ENCODE data around the gene EFCAB7.
A peak's percentile ranks its signal among the peaks of the same experiment; 100 is the strongest.

The EFCAB7 gene

GRCh38 chr1:63522891-63523728 lies at the start of gene EFCAB7, which contains the start of gene ITGB3BP:
EFCAB7 (plus strand) TSS chr1:63523525; CDS start chr1:63525573, 2,048 bp downstream.
ITGB3BP (minus strand) TSS chr1:63523225; CDS start chr1:63523133, 92 bp downstream.
- TF ChIP-seq CTCF (IDR thresholded peaks at IDR 0.05; ENCODE audit: insufficient read depth, low read depth, low read length, missing control alignments): no peak

GRCh38 chr1:63475761-63476160 lies 47.6 kb upstream of the EFCAB7 start:
- no peak for DNase-seq (ENCODE audit: low read depth)
- TF ChIP-seq CTCF (IDR thresholded peaks at IDR 0.05; ENCODE audit: insufficient read depth, low read depth, low read length, missing control alignments): no peak
- no peak overlapping the region for H3K4me3 ChIP-seq (ENCODE audit: low read depth, low read length)

More at GRCh38 chr1:63522891-63523728, at the start of gene EFCAB7, which contains the start of gene ITGB3BP:
- H3K4me3 ChIP-seq (ENCODE audit: low read depth, low read length): peak within 1 kb of the TSS; percentile 78
- peak; percentile 95 for DNase-seq (ENCODE audit: low read depth)

- H3K4me3 ChIP-seq (ENCODE audit: low read depth, low read length): no peak overlapping the region
- DNase-seq (ENCODE audit: low read depth): no peak
- TF ChIP-seq CTCF (IDR thresholded peaks at IDR 0.05; ENCODE audit: insufficient read depth, low read depth, low read length, missing control alignments): no peak
These were observed 43.3 kb upstream of the EFCAB7 start for GRCh38 chr1:63480057-63480456.

- DNase-seq (ENCODE audit: low read depth): no peak
- H3K4me3 ChIP-seq (ENCODE audit: low read depth, low read length): no peak overlapping the region
- TF ChIP-seq CTCF (IDR thresholded peaks at IDR 0.05; ENCODE audit: insufficient read depth, low read depth, low read length, missing control alignments): no peak
These were observed 36.7 kb upstream of the EFCAB7 start for GRCh38 chr1:63486629-63487028.

GRCh38 chr1:63487336-63488065 lies 35.8 kb upstream of the EFCAB7 start:
- DNase-seq (ENCODE audit: low read depth): no peak
- no peak for TF ChIP-seq CTCF (IDR thresholded peaks at IDR 0.05; ENCODE audit: insufficient read depth, low read depth, low read length, missing control alignments)
- H3K4me3 ChIP-seq (ENCODE audit: low read depth, low read length): no peak overlapping the region

- TF ChIP-seq CTCF (IDR thresholded peaks at IDR 0.05; ENCODE audit: insufficient read depth, low read depth, low read length, missing control alignments): no peak
- no peak overlapping the region for H3K4me3 ChIP-seq (ENCODE audit: low read depth, low read length)
- DNase-seq (ENCODE audit: low read depth): no peak
These were observed 25.7 kb upstream of the EFCAB7 start for GRCh38 chr1:63497577-63497976.

All from GM12865 (cell line).